ENCODE results near the gene IGSF23.

Gene IGSF23

DNA sequence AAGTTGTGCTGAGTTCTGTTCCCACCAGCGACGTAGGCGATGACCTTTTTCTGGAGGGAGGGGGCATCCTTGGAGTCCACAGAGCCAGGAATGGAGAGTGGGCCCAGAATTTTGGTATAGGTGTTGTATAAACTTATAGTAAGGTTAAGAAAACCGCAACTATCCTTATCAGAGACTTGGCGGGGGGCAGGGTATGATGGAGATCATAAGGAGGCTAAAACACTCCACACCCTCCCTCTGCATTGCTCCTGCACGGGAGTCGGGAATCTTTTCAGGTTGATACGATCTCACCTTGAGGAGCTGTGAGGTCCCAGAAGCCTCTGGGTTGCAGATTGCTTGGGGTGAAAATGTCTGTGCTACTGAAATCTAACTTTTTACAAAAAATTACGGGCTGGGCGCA lies 51.6 kb downstream of the IGSF23 start:
- TF ChIP-seq, protein P1, sequence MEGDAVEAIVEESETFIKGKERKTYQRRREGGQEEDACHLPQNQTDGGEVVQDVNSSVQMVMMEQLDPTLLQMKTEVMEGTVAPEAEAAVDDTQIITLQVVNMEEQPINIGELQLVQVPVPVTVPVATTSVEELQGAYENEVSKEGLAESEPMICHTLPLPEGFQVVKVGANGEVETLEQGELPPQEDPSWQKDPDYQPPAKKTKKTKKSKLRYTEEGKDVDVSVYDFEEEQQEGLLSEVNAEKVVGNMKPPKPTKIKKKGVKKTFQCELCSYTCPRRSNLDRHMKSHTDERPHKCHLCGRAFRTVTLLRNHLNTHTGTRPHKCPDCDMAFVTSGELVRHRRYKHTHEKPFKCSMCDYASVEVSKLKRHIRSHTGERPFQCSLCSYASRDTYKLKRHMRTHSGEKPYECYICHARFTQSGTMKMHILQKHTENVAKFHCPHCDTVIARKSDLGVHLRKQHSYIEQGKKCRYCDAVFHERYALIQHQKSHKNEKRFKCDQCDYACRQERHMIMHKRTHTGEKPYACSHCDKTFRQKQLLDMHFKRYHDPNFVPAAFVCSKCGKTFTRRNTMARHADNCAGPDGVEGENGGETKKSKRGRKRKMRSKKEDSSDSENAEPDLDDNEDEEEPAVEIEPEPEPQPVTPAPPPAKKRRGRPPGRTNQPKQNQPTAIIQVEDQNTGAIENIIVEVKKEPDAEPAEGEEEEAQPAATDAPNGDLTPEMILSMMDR (IDR thresholded peaks at IDR 0.05) = no peak

DNA sequence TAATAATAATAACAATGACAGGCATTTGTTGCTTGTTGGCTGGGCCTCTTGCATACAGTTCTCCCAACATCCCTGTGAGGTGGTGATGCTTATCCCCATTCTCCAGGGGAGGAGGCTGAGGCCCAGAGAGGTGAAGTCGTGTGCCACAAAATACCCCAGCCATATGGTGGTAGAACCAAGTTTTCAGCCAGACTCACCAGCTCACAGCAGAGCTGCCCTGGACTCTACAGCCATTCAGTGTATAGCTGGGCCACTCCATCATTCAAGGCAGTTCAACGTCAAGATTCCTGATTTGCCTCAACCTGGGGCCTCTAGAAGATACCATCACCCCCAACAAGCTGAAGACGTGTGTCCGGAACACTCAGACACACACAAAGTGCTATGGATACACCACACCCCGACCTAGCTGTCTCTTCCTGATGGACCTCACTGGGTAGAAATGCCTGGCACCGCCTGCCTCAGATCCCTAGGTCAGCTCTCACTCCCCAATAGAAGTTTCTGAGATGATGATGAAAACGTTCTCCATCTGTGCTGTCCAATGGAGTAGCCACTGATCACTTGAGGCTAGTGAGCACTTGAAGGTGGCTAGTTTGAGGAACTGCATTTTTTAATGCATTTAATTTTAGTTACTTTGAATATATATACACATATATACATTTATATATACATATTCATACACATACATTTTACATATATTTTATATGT lies 53.6 kb downstream of the IGSF23 start:
- TF ChIP-seq, protein P1 (IDR thresholded peaks at IDR 0.05) = no peak

DNA sequence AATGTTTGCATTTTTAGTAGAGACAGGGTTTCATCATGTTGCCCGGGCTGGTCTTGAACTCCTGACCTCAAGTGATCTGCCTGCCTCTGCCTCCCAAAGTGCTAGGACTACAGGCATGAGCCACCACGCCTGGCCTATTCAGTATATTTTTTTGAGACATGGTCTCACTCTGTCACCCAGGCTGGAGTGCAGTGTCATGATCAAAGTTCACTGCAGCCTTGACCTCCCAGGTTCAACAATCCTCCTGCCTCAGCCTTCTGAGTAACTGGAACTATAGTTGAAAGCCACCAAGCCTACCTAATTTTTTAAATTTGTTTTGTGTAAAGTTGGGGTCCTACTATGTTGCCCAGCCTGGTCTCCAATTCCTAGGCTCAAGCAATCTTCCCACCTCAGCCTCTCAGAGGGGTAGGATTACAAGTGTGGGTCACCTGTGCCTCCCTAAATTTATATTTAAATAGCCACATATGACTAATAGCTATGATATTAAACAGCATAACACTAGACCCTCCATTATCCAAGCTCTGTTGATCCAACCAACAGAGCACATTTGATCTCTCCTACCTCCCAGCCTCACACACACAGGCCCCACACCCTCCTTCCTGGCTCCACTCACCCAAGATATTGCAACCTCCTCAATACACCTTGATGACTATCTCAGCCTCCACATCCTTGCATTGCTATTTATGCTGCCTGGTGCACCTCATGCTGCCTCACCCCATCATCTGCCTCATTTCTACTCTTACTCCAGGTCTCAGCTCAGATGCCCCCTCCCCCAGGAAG lies 55.8 kb downstream of the IGSF23 start:
- TF ChIP-seq, protein P1 (IDR thresholded peaks at IDR 0.05) = no peak

DNA sequence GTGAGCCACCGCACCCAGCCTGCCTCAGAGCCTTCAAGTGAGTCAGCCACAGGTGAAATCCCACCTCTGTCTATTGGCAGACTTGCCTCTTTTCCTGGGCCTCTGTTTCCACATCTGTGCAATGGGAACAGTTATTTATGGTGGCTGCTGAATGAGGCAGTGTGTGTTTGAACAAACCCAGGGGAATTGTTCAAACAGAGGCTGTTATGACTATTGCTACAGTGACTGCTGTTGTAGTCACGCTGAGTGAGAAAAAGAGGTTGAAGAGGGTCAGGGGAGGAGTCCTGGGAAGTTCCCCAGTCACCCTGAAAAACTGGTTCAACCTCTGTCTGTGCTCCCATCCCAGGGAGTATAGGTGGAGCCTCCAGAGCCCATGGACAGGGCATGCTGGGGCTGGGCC lies 58.0 kb downstream of the IGSF23 start, which contains the start of gene CEACAM19:
Gene CEACAM19 (plus strand): TSS at position 83 of the 400 bp plus-strand sequence. CDS start 450 bp downstream, outside the sequence.
- TF ChIP-seq, protein P1 (IDR thresholded peaks at IDR 0.05) = no peak

DNA sequence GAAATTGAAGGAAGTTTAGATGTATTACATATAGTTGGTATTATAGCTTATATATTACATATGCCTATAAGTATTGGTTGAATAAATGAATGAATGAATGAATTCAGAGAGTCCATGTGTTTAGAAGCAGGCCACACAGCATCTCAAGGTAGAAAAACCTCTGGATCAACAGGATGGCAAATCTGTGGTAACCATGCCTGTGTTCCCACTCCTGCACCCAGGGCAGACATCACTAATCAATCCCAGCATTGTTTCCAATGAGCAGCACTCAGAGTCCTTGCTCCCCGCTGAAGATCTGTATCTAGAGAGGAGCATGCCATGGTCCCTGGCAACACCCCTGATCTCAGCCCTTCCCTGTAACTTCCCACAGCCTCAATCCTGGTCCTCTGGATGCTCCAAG lies 58.9 kb downstream of the IGSF23 start:
- TF ChIP-seq, protein P1 (IDR thresholded peaks at IDR 0.05) = no peak

DNA sequence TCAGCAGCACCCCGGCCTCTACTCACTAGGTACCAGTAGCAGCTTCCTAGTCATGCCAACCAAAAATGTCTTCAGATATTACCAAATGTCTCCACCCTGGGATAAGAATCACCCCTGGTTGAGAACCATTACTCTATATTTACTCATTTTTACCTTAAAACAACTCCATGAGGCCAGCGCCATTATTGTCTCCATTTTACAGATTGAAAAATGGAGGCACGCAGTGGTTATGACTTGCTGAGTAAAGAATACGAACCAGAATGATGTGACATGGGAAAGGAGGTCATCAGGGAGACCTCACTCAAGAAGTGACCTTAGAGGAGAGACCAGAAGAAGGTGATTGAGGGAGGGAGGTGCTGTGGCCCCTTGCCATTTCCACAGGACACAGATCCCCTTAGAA lies 60.1 kb downstream of the IGSF23 start:
- TF ChIP-seq, protein P1 (IDR thresholded peaks at IDR 0.05) = no peak

DNA sequence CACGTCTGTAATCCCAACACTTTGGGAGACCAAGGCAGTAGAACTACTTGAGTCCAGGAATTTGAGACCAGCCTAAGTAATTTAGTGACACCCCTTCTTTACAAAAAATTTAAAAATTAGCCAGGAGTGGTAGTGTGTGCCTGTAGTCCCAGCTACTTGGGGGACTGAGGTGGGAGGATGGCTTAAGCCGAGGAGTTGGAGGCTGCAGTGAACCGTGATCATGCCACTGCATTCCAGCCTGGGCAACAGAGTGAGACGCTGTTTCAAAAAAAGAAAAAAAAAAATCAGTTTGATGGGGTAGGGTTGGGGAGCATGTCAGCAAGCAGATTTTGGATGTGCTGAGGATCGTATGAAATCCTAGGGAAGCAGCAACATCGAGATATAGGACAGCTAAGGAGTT lies 62.2 kb downstream of the IGSF23 start:
- TF ChIP-seq, protein P1 (IDR thresholded peaks at IDR 0.05) = no peak

Measured in LNCAP (cell line).